ENCODE results near the gene KDM4B.

- no peak for TF ChIP-seq CTCF (conservative IDR thresholded peaks at IDR 0.05 in 1 of 2, IDR thresholded peaks at IDR 0.05 in 1 of 2; ENCODE audit: low read depth in 1 of 2, low read length in 2 of 2)
- no peak for TF ChIP-seq EZH2 (IDR thresholded peaks at IDR 0.05; ENCODE audit: low read length, missing control alignments)
These were observed 112.7 kb downstream of the KDM4B start for GRCh38 chr19:5081443-5082161.
